IMR-90 (cell line): ENCODE results near the gene PPM1H. TPM values are rescaled to one million over a fixed set of nuclear protein-coding genes. Genes with fewer than 3 reads are reported as not detected.

ENCODE experiments used
- ATAC-seq: fragments of 200-7000 bp; cut with Tn5 transposase; 2 replicates; pipeline ENCODE4 v1.9.1; 2020; ENCODE audit warnings: low read depth, mild to moderate bottlenecking, moderate library complexity
- BruUV-seq: library from RNA; stranded (reverse); fragments of 400-500 nt; replicated peaks from 2 replicates; lab custom pipeline; 2021; lab: Mats Ljungman, UMichigan
- CTCF ChIA-PET: fragments of 300-600 bp; formaldehyde crosslinking; extraction: SDS; loops from one replicate; lab custom pipeline; 2021; ENCODE audit warnings: antibody characterized with exemption; lab: Yijun Ruan, JAX
- POLR2A ChIA-PET: fragments of 300-600 bp; sonication (Branson Sonifier 250); formaldehyde crosslinking; loops from one replicate; lab custom pipeline; 2022; ENCODE audit warnings: antibody characterized with exemption; ENCODE audit not compliant: unreplicated experiment; lab: Charles Lee
- DNase-seq: peaks from one replicate; pipeline ENCODE4 v3.0.0; 2013
- H2AFZ ChIP-seq: replicated peaks from 2 replicates; pipeline ENCODE3; 2013; ENCODE audit warnings: low read length, mild to moderate bottlenecking; ENCODE audit not compliant: poor library complexity
- H2AK5ac ChIP-seq: 2 replicates; pipeline ENCODE4 v1.6.1; 2013; ENCODE audit warnings: low read depth, low read length, inconsistent platforms
- H2AK9ac ChIP-seq: replicated peaks from 2 replicates; pipeline ENCODE3; 2013; ENCODE audit warnings: mild to moderate bottlenecking, low read depth, low read length, moderate library complexity; ENCODE audit not compliant: poor library complexity
- H2BK120ac ChIP-seq: 2 replicates; pipeline ENCODE4 v1.6.1; 2013; ENCODE audit warnings: low read depth, low read length, inconsistent platforms
- H2BK15ac ChIP-seq: 3 replicates; pipeline ENCODE4 v1.6.1; 2013; ENCODE audit warnings: low read depth, low read length, inconsistent platforms
- H2BK20ac ChIP-seq: 2 replicates; pipeline ENCODE4 v1.6.1; 2013; ENCODE audit warnings: low read depth, mild to moderate bottlenecking, inconsistent platforms, low read length, moderate library complexity
- H2BK5ac ChIP-seq: 2 replicates; pipeline ENCODE4 v1.6.1; 2013; ENCODE audit warnings: mild to moderate bottlenecking, low read depth, low read length, inconsistent platforms; ENCODE audit not compliant: poor library complexity, severe bottlenecking
- H3K14ac ChIP-seq: replicated peaks from 2 replicates; pipeline ENCODE4 v1.6.1; 2013; ENCODE audit warnings: low read depth, low read length, inconsistent platforms
- H3K18ac ChIP-seq: 2 replicates; pipeline ENCODE4 v1.6.1; 2013; ENCODE audit warnings: low read depth, low read length, control low read depth
- H3K23ac ChIP-seq: 2 replicates; pipeline ENCODE4 v1.6.1; 2013; ENCODE audit warnings: low read depth, low read length, inconsistent platforms
- H3K27ac ChIP-seq: 2 replicates; pipeline ENCODE4 v1.5.1; 2013; ENCODE audit warnings: mild to moderate bottlenecking, control low read depth, low read length; ENCODE audit not compliant: insufficient read depth
- H3K27me3 ChIP-seq: 2 replicates; pipeline ENCODE4 v1.6.1; 2013; ENCODE audit warnings: low read length; ENCODE audit not compliant: control insufficient read depth, insufficient read depth
- H3K36me3 ChIP-seq: 2 replicates; pipeline ENCODE4 v1.6.1; 2013; ENCODE audit warnings: low read length, mixed read lengths; ENCODE audit not compliant: control insufficient read depth, insufficient read depth
- H3K4ac ChIP-seq: 2 replicates; pipeline ENCODE4 v1.6.1; 2013; ENCODE audit warnings: low read depth, low read length, inconsistent platforms
- H3K4me1 ChIP-seq: 2 replicates; pipeline ENCODE4 v1.6.1; 2013; ENCODE audit warnings: low read length, mixed read lengths; ENCODE audit not compliant: control insufficient read depth, insufficient read depth
- H3K4me2 ChIP-seq: 2 replicates; pipeline ENCODE4 v1.6.1; 2013; ENCODE audit warnings: low read depth, mild to moderate bottlenecking, control low read depth, low read length, moderate library complexity
- H3K4me3 ChIP-seq: 2 replicates; pipeline ENCODE4 v1.5.1; 2013; ENCODE audit warnings: low read depth, mild to moderate bottlenecking, control low read depth, low read length, moderate library complexity; ENCODE audit not compliant: insufficient read depth
- H3K56ac ChIP-seq: 2 replicates; pipeline ENCODE4 v1.6.1; 2013; ENCODE audit warnings: low read length, inconsistent platforms; ENCODE audit not compliant: insufficient read depth; ENCODE audit errors: extremely low read depth
- H3K79me1 ChIP-seq, 2 experiments: 2 replicates each; pipeline ENCODE4 v1.6.1; 2013; ENCODE audit warnings: low read length in 2 of 2, inconsistent platforms in 1 of 2, low read depth in 1 of 2
- H3K9ac ChIP-seq: 2 replicates; pipeline ENCODE4 v1.6.1; 2013; ENCODE audit warnings: low read depth, low read length, control low read depth
- H3K9me1 ChIP-seq: 2 replicates; pipeline ENCODE4 v1.6.1; 2013; ENCODE audit warnings: low read length, inconsistent platforms; ENCODE audit not compliant: insufficient read depth
- H3K9me3 ChIP-seq: 2 replicates; pipeline ENCODE4 v1.6.1; 2013; ENCODE audit warnings: low read length; ENCODE audit not compliant: control insufficient read depth, insufficient read depth
- H4K20me1 ChIP-seq: 2 replicates; pipeline ENCODE4 v1.6.1; 2013; ENCODE audit warnings: low read length, inconsistent platforms; ENCODE audit not compliant: insufficient read depth
- H4K5ac ChIP-seq: 2 replicates; pipeline ENCODE4 v1.6.1; 2013; ENCODE audit warnings: mild to moderate bottlenecking, low read depth, low read length, control low read depth
- H4K8ac ChIP-seq, 2 experiments: 2 replicates each; pipeline ENCODE4 v1.6.1; 2013; ENCODE audit warnings: low read depth in 2 of 2, low read length in 2 of 2, control low read depth in 1 of 2, inconsistent platforms in 1 of 2
- H4K91ac ChIP-seq: 2 replicates; pipeline ENCODE4 v1.6.1; 2013; ENCODE audit warnings: low read depth, low read length, inconsistent platforms; ENCODE audit not compliant: insufficient read depth
- BHLHE40 ChIP-seq: fragments of 150-350 bp; IDR thresholded peaks from 2 replicates; pipeline ENCODE4 v1.6.1; 2016; ENCODE audit warnings: mild to moderate bottlenecking, low read depth, low read length
- CEBPB ChIP-seq: IDR thresholded peaks from 2 replicates; pipeline ENCODE4 v1.6.1; 2012; ENCODE audit warnings: low read depth, low read length, improper control_type of control experiment
- CHD1 ChIP-seq: IDR thresholded peaks from 2 replicates; pipeline ENCODE4 v1.6.1; 2012; ENCODE audit warnings: low read depth, low read length, improper control_type of control experiment
- MAFK ChIP-seq: IDR thresholded peaks from 2 replicates; pipeline ENCODE4 v1.6.1; 2012; ENCODE audit warnings: low read depth, low read length, improper control_type of control experiment
- MAZ ChIP-seq: IDR thresholded peaks from 2 replicates; pipeline ENCODE4 v1.6.1; 2012; ENCODE audit warnings: low read depth, mild to moderate bottlenecking, low read length, improper control_type of control experiment, moderate library complexity, borderline replicate concordance
- MXI1 ChIP-seq: IDR thresholded peaks from 2 replicates; pipeline ENCODE4 v1.6.1; 2012; ENCODE audit warnings: low read depth, mild to moderate bottlenecking, low read length, moderate library complexity, borderline replicate concordance
- NFE2L2 ChIP-seq: fragments of 150-350 bp; IDR thresholded peaks from 2 replicates; pipeline ENCODE4 v1.6.1; 2016; ENCODE audit warnings: low read depth, mild to moderate bottlenecking, low read length
- POLR2A ChIP-seq: IDR thresholded peaks from 2 replicates; pipeline ENCODE4 v1.6.1; 2012; ENCODE audit warnings: mild to moderate bottlenecking, low read depth, low read length
- RAD21 ChIP-seq: IDR thresholded peaks from 2 replicates; pipeline ENCODE4 v1.6.1; 2012; ENCODE audit warnings: low read length, improper control_type of control experiment
- RCOR1 ChIP-seq: IDR thresholded peaks from 2 replicates; pipeline ENCODE4 v1.6.1; 2012; ENCODE audit warnings: mild to moderate bottlenecking, low read length, improper control_type of control experiment; ENCODE audit not compliant: insufficient replicate concordance
- RFX5 ChIP-seq: IDR thresholded peaks from 2 replicates; pipeline ENCODE4 v1.8.0; 2012; ENCODE audit warnings: low read depth, mild to moderate bottlenecking, low read length, moderate library complexity
- WGBS, 2 experiments: methylation state at CpG; one replicate each; pipeline versions ENCODE4 v1.1.5 to v1.1.7; 2013; ENCODE audit warnings: missing lambda C conversion rate in 2 of 2; ENCODE audit not compliant: insufficient read length in 1 of 2; ENCODE audit errors: extremely low coverage in 2 of 2; 5-methylcytosine and 5-hydroxymethylcytosine counted together
- dilution Hi-C: fragments of 300-500 bp; cut with HindIII; formaldehyde crosslinking; loops from one replicate; pipeline ENCODE4 v1.14.3; 2018; ENCODE audit warnings: low sequenced_read_pairs; ENCODE audit not compliant: unreplicated experiment
- in situ Hi-C: fragments of 300-500 bp; cut with MboI; formaldehyde crosslinking; loops from 3 replicates; pipeline ENCODE4 v1.14.3; 2019; ENCODE audit warnings: low sequenced_read_pairs, inconsistent platforms, mixed read lengths
- intact Hi-C: fragments of 100-400 bp; cut with micrococcal nuclease; formaldehyde crosslinking; loops from 2 replicates; pipeline ENCODE4 v1.10.0; 2022
- polyA plus RNA-seq, 3 experiments: library from polyadenylated mRNA; depleted of rRNA; stranded (reverse); fragments of >200 nt; gene quantifications; 2 replicates each; pipeline ENCODE4 v1.2.3, GENCODE V29; 2012; ENCODE audit warnings: low replicate concordance in 1 of 3
- total RNA-seq: library from RNA; depleted of rRNA; stranded (reverse); fragments of >200 nt; gene quantifications from 2 replicates; pipeline ENCODE4 v1.2.3, GENCODE V29; 2012
- TF ChIP-seq, protein P1 (sequence below): conservative IDR thresholded peaks from 2 replicates; pipeline ENCODE4 v1.5.1; 2012; ENCODE audit warnings: mild to moderate bottlenecking, low read depth, low read length, improper control_type of control experiment
- TF ChIP-seq, protein P2 (sequence below): fragments of 150-350 bp; IDR thresholded peaks from 2 replicates; pipeline ENCODE4 v1.6.1; 2016; ENCODE audit warnings: low read depth, mild to moderate bottlenecking, low read length, moderate library complexity, borderline replicate concordance

Gene PPM1H
- total and polyA plus RNA-seq, 2 of the 4 experiments (the other 2 are of a cell fraction): 0.14 to 0.18 TPM

DNA sequence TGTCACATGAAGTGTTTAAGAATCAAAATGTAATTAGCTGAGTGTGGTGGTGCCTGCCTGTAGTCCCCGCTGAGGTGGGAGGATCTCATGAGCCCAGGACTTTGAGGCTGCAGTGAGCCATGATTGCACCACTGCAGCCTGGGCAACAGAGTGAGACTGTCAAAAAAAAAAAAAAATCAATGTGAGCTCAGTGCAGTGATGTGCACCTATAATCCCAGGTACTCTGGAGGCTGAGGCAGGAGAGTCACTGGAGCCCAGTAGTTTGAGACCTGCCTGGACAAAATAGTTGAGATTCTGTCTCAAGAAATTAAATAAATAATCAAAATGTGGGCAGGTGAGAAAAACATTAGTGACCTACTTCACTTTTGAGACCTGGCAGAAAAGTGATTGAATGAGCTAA lies 328.3 kb downstream of the PPM1H start:
- Histone ChIP-seq H3K79me1 (peaks cover 9 to 27% of the 10 kb centered on the region in 2 experiments; a peak in 3 of 4 replicates), H2BK15ac (no peak overlapping the region), H3K23ac (peak overlapping the region; percentile 40; the same call in 1 of the 2 replicates), H2AFZ (no peak overlapping the region), H2AK9ac (no peak overlapping the region), H2AK5ac (no peak overlapping the region), H4K8ac (no peak overlapping the region), H4K20me1 (peaks cover 12% of the 10 kb centered on the region; the same call in 1 of the 2 replicates), H4K5ac (no peak overlapping the region), H3K9ac (no peak overlapping the region), H2BK20ac (no peak overlapping the region), H3K4me3 (no peak overlapping the region), H3K4me2 (no peak overlapping the region), H2BK5ac (no peak overlapping the region), H4K91ac (no peak overlapping the region), H2BK120ac (no peak overlapping the region), H3K4me1 (no peaks in the 10 kb centered on the region; the same call in 1 of the 2 replicates), H3K9me3 (no peaks in the 10 kb centered on the region), H3K4ac (no peak overlapping the region), H3K56ac (no peak overlapping the region), H3K27ac (no peak overlapping the region), H3K9me1 (no peaks in the 10 kb centered on the region), H3K36me3 (no peaks in the 10 kb centered on the region), H3K18ac (no peak overlapping the region), H3K27me3 (no peaks in the 10 kb centered on the region), H3K14ac (no peak overlapping the region)
- CTCF ChIA-PET: interaction anchor here (1.3 kb wide), 1 partner anchor 206 kb away, joined by 3 read pairs; no protein-coding TSS in a partner anchor
- BruUV-seq: no TSS peak
- in situ Hi-C loops (no loop called here), dilution Hi-C loops (no loop called here), intact Hi-C loops (loop anchor here (10.0 kb wide), 1 partner anchor 458 kb away; no protein-coding TSS in a partner anchor)
- TF ChIP-seq RFX5: no peak
- no peak for TF ChIP-seq POLR2A
- TF ChIP-seq, protein P1, sequence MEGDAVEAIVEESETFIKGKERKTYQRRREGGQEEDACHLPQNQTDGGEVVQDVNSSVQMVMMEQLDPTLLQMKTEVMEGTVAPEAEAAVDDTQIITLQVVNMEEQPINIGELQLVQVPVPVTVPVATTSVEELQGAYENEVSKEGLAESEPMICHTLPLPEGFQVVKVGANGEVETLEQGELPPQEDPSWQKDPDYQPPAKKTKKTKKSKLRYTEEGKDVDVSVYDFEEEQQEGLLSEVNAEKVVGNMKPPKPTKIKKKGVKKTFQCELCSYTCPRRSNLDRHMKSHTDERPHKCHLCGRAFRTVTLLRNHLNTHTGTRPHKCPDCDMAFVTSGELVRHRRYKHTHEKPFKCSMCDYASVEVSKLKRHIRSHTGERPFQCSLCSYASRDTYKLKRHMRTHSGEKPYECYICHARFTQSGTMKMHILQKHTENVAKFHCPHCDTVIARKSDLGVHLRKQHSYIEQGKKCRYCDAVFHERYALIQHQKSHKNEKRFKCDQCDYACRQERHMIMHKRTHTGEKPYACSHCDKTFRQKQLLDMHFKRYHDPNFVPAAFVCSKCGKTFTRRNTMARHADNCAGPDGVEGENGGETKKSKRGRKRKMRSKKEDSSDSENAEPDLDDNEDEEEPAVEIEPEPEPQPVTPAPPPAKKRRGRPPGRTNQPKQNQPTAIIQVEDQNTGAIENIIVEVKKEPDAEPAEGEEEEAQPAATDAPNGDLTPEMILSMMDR: no peak
- no peak for TF ChIP-seq MXI1
- TF ChIP-seq RAD21: no peak
- no peak for TF ChIP-seq MAZ
- TF ChIP-seq CHD1: no peak
- TF ChIP-seq, protein P2, sequence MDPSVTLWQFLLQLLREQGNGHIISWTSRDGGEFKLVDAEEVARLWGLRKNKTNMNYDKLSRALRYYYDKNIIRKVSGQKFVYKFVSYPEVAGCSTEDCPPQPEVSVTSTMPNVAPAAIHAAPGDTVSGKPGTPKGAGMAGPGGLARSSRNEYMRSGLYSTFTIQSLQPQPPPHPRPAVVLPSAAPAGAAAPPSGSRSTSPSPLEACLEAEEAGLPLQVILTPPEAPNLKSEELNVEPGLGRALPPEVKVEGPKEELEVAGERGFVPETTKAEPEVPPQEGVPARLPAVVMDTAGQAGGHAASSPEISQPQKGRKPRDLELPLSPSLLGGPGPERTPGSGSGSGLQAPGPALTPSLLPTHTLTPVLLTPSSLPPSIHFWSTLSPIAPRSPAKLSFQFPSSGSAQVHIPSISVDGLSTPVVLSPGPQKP: no peak
- TF ChIP-seq NFE2L2: no peak
- TF ChIP-seq RCOR1: no peak
- TF ChIP-seq BHLHE40: no peak
- no peak for TF ChIP-seq MAFK
- no peak for TF ChIP-seq CEBPB
- no CpG with 5 or more reads among the region's 1 CpG for WGBS, 2 experiments
- DNase-seq (no peak), ATAC-seq (no peak)
- POLR2A ChIA-PET: interaction anchor here (0.6 kb wide), 1 partner anchor 187 kb away, joined by 4 read pairs; no protein-coding TSS in a partner anchor
